ENCODE data around the gene BLMH.

DNA sequence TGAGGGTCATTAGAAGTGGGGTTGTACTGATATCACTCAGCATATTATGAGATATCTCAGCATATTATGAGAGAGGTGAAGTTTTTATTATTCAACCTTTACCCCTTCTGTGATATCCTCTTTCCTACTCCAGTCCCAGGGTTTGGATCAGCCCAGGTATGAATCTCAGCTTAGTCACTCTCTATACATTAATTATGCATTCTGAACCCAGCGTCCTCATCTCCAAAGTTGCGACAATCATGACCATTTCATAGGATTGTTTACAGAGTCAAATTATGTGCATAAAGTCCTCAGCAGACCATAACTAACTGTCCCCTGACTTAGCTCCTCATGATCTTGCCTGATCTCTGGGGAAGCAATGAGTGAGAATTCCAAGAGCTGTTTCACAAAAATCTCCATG lies 20.5 kb upstream of the BLMH start:
- TF ChIP-seq, protein P1, sequence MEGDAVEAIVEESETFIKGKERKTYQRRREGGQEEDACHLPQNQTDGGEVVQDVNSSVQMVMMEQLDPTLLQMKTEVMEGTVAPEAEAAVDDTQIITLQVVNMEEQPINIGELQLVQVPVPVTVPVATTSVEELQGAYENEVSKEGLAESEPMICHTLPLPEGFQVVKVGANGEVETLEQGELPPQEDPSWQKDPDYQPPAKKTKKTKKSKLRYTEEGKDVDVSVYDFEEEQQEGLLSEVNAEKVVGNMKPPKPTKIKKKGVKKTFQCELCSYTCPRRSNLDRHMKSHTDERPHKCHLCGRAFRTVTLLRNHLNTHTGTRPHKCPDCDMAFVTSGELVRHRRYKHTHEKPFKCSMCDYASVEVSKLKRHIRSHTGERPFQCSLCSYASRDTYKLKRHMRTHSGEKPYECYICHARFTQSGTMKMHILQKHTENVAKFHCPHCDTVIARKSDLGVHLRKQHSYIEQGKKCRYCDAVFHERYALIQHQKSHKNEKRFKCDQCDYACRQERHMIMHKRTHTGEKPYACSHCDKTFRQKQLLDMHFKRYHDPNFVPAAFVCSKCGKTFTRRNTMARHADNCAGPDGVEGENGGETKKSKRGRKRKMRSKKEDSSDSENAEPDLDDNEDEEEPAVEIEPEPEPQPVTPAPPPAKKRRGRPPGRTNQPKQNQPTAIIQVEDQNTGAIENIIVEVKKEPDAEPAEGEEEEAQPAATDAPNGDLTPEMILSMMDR (conservative IDR thresholded peaks at IDR 0.05 in 1 of 2, IDR thresholded peaks at IDR 0.05 in 1 of 2; ENCODE audit: extremely low read depth in 1 of 2, insufficient read depth in 1 of 2, low read depth in 1 of 2, low read length in 2 of 2): no peak
- TF ChIP-seq EZH2 (IDR thresholded peaks at IDR 0.05; ENCODE audit: borderline replicate concordance, low read length): no peak
